DOHH2 (cell line): ENCODE data around the gene HELZ.

Source experiments
- CTCF ChIP-seq: fragments of 200-600 bp; sonication (generic); IDR thresholded peaks from one replicate; pipeline ENCODE4 v1.5.1; 2014; ENCODE audit warnings: antibody characterized with exemption, mild to moderate bottlenecking, low read depth, low read length; ENCODE audit not compliant: poor library complexity, severe bottlenecking
- EZH2phosphoT487 ChIP-seq: fragments of 200-600 bp; sonication (generic); IDR thresholded peaks from 2 replicates; pipeline ENCODE4 v1.6.1; 2017; ENCODE audit warnings: borderline replicate concordance, mild to moderate bottlenecking, antibody characterized with exemption, low read length, moderate library complexity, mixed read lengths

DNA sequence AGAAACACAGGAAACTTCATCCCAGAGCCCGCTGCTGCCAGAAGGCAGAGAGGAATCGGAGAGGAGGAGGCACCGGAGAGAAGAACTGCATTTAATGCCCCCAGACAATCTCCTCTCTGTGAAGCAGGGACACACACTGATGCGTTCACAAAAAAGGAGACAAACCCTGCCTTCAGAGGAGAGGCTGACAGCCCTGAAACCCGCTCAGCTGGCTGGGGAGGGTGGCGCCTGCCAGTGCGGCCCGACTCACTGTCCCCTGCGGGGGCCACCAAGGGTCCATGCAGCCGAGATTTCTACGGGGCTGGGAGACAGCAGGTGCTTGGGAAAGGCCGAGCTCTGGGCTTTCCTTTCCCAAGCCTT, 222.6 kb downstream of the HELZ start:
- no peak for TF ChIP-seq CTCF
- TF ChIP-seq EZH2phosphoT487: no peak
